Mucosa of descending colon (tissue), 3 donors: ENCODE measurements around the gene BMPR1A. TPM values are rescaled to one million over a fixed set of nuclear protein-coding genes. Genes with fewer than 3 reads are reported as not detected.

Experiments used
- ATAC-seq: fragments of 200-7000 bp; cut with Tn5 transposase; one replicate; pipeline ENCODE4 v1.9.1; 2020; ENCODE audit warnings: mild to moderate bottlenecking, moderate library complexity
- DNase-seq, 3 donors: peaks; one replicate each; pipeline ENCODE4 v3.0.0-alpha.2; 2020
- H3K36me3 ChIP-seq: fragments of 200-600 bp; one replicate; pipeline ENCODE4 v1.8.0; 2021; ENCODE audit warnings: low read depth, mild to moderate bottlenecking
- H3K4me1 ChIP-seq: fragments of 200-600 bp; one replicate; pipeline ENCODE4 v1.8.0; 2021; ENCODE audit warnings: low read depth, mild to moderate bottlenecking
- H3K4me3 ChIP-seq: fragments of 200-600 bp; one replicate; pipeline ENCODE4 v1.8.0; 2021; ENCODE audit warnings: mild to moderate bottlenecking
- H3K9me3 ChIP-seq: fragments of 200-600 bp; one replicate; pipeline ENCODE4 v1.8.0; 2021; ENCODE audit warnings: mild to moderate bottlenecking
- intact Hi-C, 2 donors: fragments of 100-400 bp; cut with DNase I in 1 of 2; cut with micrococcal nuclease in 1 of 2; formaldehyde crosslinking; loops; one replicate each; pipeline versions ENCODE4 v1.11.0 to v1.11.1; 2022; cut with DNase I, micrococcal nuclease
- total RNA-seq, 3 donors: library from RNA; stranded (reverse); fragmentation: NEBNext Ultra II Directional in 2 of 3; extraction: Animal tissue kit (Norgen Biotek cat#: 25700) in 2 of 3; gene quantifications; one replicate each; pipeline versions ENCODE4 v1.2.1 to v1.2.4, GENCODE V29; 2021 to 2023
- TF ChIP-seq, protein P1 (sequence below): fragments of 200-600 bp; IDR thresholded peaks from one replicate; pipeline ENCODE4 v1.8.0; 2022; ENCODE audit warnings: antibody characterized with exemption, mild to moderate bottlenecking
- donor health status: DM: no; HTN: no; CAD: no; lungs with moderate emphysema.
- donor health status: DM: no; HTN: no; CAD: no.
- donor health status: DM: no; HTN: yes; CAD: no.

BMPR1A gene
- total RNA-seq, 3 donors from 2014 or later = 44.4 to 126 (median 45.3) TPM

DNA sequence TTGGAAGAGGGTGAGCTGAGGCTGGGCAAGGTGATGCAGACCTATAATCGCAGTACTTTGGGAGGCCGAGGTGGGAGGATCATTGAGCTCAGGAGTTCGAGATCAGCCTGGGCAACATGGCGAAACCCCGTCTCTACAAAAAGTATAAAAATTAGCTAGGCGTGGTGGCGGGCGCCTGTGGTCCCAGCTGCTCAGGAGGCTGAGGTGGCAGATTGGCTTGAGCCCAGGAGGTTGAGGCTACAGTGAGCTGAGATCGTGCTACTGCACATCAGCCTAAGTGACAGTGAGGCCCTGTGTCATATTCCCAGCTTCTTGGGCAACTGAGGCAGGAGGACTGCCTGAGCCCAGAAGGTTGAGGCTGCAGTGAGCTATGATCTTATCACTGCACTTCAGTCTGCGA is 13.6 kb downstream of the BMPR1A start:
- DNase-seq (no peak), ATAC-seq (no peak)
- peaks cover 3% of the 10 kb centered on the region for H3K4me1 ChIP-seq
- intact Hi-C loops = no loop called here
- TF ChIP-seq, protein P1, sequence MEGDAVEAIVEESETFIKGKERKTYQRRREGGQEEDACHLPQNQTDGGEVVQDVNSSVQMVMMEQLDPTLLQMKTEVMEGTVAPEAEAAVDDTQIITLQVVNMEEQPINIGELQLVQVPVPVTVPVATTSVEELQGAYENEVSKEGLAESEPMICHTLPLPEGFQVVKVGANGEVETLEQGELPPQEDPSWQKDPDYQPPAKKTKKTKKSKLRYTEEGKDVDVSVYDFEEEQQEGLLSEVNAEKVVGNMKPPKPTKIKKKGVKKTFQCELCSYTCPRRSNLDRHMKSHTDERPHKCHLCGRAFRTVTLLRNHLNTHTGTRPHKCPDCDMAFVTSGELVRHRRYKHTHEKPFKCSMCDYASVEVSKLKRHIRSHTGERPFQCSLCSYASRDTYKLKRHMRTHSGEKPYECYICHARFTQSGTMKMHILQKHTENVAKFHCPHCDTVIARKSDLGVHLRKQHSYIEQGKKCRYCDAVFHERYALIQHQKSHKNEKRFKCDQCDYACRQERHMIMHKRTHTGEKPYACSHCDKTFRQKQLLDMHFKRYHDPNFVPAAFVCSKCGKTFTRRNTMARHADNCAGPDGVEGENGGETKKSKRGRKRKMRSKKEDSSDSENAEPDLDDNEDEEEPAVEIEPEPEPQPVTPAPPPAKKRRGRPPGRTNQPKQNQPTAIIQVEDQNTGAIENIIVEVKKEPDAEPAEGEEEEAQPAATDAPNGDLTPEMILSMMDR = no peak
- no peaks in the 10 kb centered on the region for H3K36me3 ChIP-seq
- no peaks in the 10 kb centered on the region for H3K9me3 ChIP-seq
- no peak overlapping the region for H3K4me3 ChIP-seq

DNA sequence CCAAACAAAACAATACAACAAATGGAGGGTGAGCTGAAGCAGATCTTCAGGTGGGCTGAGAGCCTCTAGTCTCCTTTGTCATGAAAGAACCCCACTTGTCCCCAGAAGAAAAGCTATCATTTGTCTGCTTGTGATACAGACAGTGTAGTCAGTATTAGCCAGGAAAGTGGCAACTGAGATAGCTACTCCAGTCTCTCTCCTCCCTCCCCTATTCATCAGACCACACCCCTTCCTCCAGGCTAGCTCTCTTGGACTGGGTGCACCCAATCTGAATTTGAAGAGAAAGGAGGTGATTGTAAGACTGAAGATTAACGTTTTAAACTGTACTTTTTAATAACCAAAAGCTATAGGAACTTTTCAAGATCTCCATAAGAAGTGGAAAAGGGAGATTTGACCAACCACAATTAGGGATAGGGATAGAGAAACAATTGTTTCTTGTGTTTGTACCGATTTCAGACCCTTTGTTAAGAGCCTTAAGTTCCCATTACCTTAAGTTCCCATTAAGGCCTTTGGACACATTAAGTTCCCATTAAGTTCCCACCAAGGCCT is 14.1 kb downstream of the BMPR1A start:
- no peaks in the 10 kb centered on the region for H3K36me3 ChIP-seq
- TF ChIP-seq, protein P1 = no peak
- no peak overlapping the region for H3K4me3 ChIP-seq
- DNase-seq (no peak), ATAC-seq (peak; percentile 67)
- H3K4me1 ChIP-seq = peaks cover 4% of the 10 kb centered on the region
- H3K9me3 ChIP-seq = no peaks in the 10 kb centered on the region
- intact Hi-C loops = no loop called here

DNA sequence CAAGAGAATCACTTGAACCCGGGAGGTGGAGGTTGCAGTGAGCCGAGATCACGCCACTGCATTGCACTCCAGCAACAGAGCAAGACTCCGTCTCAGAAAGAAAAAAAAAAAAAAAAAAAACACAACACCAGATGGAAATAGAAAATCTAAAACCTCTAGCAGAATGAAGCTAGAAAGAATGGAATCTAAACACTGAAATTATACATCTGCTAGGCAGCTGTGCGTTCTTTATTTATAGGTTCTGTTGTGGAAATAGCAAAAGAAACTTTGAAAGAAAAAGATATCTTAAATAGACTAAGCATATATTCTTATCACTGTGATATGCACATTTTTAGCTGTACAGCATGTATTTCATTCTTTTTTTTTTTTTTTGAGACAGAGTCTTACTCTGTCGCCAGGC is 17.1 kb downstream of the BMPR1A start:
- Histone ChIP-seq H3K9me3 (no peaks in the 10 kb centered on the region), H3K4me1 (peaks cover 4% of the 10 kb centered on the region), H3K36me3 (no peaks in the 10 kb centered on the region), H3K4me3 (no peak overlapping the region)
- ATAC-seq = no peak
- DNase-seq = no peak
- intact Hi-C loops = no loop called here
- TF ChIP-seq, protein P1 = no peak

DNA sequence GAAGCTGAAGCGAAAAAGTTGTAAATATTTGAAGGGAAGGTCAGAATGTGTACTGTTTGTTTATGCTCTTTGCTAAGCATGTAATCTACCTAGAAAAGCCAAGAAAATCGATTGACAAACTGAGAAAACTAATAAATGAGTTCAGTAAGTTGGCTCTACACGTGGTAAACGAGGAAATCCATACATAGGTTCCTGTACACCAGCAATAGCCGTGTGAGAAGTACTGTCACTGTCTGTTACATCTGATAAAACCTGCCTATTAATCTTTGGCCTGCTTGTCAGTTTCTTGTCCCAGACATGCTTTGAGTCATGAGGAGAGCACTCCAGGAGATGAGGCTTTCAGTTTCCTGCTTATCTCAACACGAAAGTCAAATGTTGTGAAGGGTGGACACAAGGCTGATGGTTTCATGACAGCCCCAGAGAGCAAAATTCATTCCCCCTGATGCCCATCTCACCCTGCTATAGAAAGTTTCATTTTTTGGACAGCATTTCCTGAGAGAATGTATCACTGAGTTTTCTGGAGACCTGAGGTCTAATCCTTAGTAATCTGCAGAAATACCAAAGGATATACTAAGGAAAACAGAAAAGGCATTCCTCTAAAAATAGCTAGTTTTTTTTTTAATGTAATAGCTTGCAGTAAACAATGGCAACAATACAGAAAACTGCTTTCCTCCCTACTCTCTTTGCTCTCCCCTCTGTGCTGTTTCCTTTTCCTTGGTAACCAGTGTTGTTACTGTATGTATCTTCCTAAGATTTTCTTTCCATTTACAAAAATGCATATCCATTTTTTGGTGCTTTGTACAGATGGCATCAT is 18.8 kb downstream of the BMPR1A start:
- peak; percentile 86 for ATAC-seq
- intact Hi-C loops = no loop called here
- Histone ChIP-seq H3K4me3 (no peak overlapping the region), H3K36me3 (no peaks in the 10 kb centered on the region), H3K4me1 (peaks cover 4% of the 10 kb centered on the region), H3K9me3 (no peaks in the 10 kb centered on the region)
- no peak for DNase-seq
- TF ChIP-seq, protein P1 = no peak

DNA sequence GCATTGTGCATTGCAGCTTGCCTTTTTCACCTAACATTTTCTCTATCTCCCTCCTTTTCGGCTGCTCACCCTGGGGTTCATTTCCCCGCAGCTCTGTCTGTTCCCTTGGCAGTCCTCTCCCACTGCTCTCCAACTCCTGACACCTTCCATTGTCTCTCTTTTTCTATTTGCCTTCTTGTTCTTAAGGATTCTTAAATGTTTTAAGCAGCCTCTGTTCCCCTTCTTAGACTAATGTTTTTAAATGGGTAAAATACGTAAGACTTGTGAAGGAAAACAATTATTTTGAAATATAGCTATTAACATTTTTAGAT is 19.4 kb downstream of the BMPR1A start:
- intact Hi-C loops = no loop called here
- H3K36me3 ChIP-seq = no peaks in the 10 kb centered on the region
- H3K9me3 ChIP-seq = no peaks in the 10 kb centered on the region
- DNase-seq (no peak), ATAC-seq (no peak)
- TF ChIP-seq, protein P1 = no peak
- H3K4me1 ChIP-seq = peaks cover 4% of the 10 kb centered on the region
- H3K4me3 ChIP-seq = no peak overlapping the region
